GM13976 (cell line): ENCODE results near the gene NAMPT.
"Not testable (repeated sequence)": the region's sequence is repeated elsewhere in the genome, so short reads cannot be mapped to it uniquely, and the experiment has no call there.

ENCODE experiments used
- DNase-seq: peaks from one replicate; pipeline ENCODE4 v3.0.0; 2012; ENCODE audit warnings: low spot score
- in situ Hi-C: fragments of 300-500 bp; cut with MboI; formaldehyde crosslinking; loops from one replicate; pipeline ENCODE4 v1.12.0; 2022; ENCODE audit warnings: low sequenced_read_pairs, mixed read lengths, inconsistent platforms; ENCODE audit not compliant: unreplicated experiment
- TF ChIP-seq, protein P1 (sequence below): IDR thresholded peaks from 2 replicates; pipeline ENCODE4 v1.5.1; 2012; ENCODE audit warnings: borderline replicate concordance, mild to moderate bottlenecking; ENCODE audit not compliant: insufficient read depth; ENCODE audit errors: extremely low read depth, missing control alignments, control extremely low read depth

NAMPT gene

DNA sequence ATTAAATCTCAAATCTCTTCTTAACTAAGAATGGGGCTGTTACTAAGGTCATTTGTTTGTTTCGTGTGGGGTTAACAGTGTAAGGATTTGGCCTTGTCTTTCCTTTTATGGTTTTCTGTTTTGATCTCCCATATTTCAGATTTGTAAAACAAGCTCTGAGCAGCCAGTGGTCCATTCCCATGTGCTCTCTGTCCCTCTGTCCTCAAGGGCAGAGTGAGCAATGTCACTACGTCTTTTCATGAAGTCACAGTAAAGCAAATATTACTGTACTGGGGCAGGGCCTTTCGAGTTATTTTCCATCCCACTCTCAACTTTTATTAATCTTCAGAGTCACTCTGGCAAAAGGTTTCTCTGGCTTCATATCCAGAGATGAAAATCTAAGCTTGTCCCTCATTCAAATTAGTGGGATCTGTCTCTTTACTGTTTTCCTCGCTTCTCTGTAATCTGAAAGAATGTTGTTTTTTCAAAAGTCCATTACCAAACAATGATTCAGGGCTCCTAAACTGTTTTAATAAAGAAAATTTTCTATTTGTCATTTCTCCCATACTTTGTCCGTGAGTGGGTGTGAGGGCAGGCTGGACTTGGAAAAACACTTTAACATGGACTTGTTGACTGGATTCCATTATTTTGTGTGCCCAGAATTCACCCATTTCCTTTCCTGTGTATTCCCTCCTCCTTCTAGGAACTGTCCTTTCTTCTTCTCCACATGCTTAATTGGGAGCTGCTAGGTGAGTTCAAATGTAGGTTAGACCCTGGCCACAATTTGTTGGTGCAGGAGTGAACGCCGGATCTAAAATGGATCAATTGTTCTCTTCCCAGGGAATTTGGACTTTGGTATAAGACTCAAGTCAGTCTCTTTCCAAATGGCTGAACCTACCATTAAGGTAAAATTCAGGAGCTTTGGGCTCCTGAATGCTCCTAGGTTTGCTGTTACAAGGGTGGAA lies 42.1 kb upstream of the NAMPT start:
- TF ChIP-seq, protein P1, sequence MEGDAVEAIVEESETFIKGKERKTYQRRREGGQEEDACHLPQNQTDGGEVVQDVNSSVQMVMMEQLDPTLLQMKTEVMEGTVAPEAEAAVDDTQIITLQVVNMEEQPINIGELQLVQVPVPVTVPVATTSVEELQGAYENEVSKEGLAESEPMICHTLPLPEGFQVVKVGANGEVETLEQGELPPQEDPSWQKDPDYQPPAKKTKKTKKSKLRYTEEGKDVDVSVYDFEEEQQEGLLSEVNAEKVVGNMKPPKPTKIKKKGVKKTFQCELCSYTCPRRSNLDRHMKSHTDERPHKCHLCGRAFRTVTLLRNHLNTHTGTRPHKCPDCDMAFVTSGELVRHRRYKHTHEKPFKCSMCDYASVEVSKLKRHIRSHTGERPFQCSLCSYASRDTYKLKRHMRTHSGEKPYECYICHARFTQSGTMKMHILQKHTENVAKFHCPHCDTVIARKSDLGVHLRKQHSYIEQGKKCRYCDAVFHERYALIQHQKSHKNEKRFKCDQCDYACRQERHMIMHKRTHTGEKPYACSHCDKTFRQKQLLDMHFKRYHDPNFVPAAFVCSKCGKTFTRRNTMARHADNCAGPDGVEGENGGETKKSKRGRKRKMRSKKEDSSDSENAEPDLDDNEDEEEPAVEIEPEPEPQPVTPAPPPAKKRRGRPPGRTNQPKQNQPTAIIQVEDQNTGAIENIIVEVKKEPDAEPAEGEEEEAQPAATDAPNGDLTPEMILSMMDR = no peak
- DNase-seq = no peak
- in situ Hi-C loops = no loop called here

DNA sequence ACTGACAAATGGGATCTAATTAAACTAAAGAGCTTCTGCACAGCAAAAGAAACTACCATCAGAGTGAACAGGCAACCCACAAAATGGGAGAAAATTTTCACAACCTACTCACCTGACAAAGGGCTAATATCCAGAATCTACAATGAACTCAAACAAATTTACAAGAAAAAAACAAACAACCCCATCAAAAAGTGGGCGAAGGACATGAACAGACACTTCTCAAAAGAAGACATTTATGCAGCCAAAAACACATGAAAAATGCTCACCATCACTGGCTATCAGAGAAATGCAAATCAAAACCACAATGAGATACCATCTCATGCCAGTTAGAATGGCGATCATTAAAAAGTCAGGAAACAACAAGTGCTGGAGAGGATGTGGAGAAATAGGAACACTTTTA lies 39.7 kb upstream of the NAMPT start:
- DNase-seq, in situ Hi-C loops: not testable (repeated sequence)

DNA sequence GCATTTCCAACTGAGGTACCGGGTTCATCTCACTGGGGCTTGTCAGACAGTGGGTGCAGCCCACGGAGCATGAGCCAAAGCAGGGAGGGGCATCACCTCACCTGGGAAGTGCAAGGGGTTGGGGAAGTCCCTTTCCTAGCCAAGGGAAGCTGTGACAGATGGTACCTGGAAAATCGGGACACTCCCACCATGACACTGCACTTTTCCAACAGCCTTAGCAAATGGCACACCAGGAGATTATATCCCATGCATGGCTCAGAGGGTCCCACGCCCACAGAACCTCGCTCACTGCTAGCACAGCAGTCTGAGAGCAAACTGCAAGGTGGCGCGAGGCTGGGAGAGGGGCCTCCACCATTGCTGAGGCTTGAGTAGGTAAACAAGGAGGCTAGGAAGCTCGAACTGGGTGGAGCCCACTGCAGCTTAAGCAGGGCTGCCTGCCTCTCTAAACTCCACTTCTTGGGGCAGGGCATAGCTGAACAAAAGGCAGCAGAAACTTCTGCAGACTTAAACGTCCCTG lies 35.5 kb upstream of the NAMPT start:
- DNase-seq, in situ Hi-C loops: not testable (repeated sequence)

DNA sequence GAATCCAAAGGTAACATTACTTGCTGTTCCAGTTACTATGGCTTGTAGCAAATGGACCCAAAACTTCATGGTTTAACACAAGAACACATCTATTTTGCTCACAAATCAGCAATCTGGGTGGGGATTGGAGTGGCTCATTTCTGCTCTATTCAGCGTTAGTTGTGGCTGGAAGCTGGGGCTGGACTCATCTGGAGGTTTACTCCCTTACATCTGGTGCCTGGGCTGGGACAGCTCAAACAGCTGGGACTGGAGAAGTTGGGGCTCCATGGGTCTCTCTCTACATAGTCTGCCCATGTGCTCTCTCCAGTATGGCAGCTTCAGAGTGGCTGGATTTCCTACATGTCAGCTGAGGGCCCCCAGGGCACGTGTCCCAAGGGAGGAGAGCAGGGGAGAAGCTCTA lies 33.7 kb upstream of the NAMPT start:
- TF ChIP-seq, protein P1 = no peak
- no peak for DNase-seq
- in situ Hi-C loops = no loop called here

DNA sequence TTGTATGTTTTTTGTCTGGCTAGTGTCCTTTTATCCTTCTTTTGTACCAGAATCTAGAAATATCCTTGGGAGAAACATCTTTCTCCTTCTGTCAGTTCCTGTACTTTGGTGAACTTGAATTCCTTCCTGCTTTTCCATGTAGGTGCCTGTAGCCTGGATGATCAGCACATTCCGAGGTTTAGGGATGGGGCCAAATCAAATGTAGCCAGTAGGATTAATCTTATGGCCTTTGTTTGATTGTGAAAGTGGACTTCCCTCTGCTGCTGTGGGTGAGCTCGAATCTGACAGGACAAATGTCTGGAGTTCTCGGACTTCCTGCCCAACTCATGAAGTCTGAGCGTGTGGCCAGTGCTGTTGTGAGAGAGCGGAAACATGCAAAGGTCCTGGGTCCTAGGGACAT lies 33.2 kb upstream of the NAMPT start:
- TF ChIP-seq, protein P1 = no peak
- DNase-seq = no peak
- in situ Hi-C loops = no loop called here

DNA sequence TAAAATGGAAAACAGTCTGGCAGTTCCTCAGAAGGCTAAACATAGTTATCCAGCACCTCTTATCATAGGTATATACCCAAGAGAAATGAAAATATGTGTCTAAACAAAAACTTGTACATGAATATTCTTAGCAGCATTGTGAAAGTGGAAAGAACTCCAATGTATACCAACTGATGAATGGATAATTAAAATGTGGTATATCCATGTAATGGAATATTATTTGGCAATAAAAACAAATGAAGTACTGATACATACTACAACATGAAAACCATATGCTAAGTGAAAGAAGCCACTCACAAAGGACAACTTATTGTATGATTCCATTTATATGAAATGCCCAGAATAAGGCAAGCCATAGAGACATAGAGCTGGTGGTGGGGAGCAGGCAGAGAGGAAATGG lies 32.2 kb upstream of the NAMPT start:
- DNase-seq = no peak
- TF ChIP-seq, protein P1 = no peak
- in situ Hi-C loops = no loop called here

DNA sequence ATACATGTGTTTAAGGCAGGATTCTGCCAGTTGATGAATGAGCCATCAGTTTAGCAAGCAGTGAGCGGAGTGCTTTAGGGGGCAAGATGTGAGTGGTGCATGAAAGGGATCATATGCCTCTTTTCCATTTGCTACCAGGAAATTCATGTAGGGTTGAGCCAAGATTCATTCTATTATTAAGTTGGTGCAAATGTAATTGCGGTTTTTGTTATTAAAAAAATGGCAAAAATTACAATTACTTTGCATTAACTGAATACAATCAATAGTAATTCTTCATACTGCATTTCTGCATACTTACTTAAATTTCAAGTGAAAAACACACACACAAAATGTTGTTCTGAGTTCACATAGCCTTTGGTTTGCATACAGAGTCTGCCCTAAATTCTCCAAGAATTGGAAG lies 30.1 kb upstream of the NAMPT start:
- DNase-seq = no peak
- TF ChIP-seq, protein P1 = no peak
- in situ Hi-C loops = no loop called here
